SH-SY5Y (cell line): Measurements from ENCODE around the gene ZFR.

Source experiments
- GATA2 ChIP-seq: IDR thresholded peaks from 2 replicates; pipeline ENCODE4 v1.6.1; 2011; ENCODE audit warnings: mild to moderate bottlenecking, low read depth, low read length
- GATA3 ChIP-seq: IDR thresholded peaks from 2 replicates; pipeline ENCODE4 v1.6.1; 2011; ENCODE audit warnings: low read depth, mild to moderate bottlenecking, low read length, moderate library complexity

DNA sequence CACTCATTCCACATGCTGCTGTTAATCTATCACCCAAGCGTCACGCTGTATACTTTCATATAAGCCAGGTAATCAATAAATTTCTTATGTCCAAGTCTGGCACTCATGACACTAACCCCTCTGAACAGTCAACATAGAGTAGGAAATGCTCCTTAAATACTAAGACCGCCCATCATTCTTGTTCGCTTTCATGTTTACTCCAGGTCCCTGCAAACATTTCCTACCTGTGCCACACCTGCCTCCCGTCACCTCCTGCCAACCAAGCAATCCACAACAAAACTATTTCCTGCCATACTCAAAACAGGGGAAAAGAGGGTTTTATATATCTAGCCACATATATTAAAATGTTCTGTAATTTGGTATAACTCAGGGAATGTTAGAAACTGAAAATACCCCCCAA lies 39.0 kb downstream of the ZFR start:
- TF ChIP-seq GATA2 (no peak), GATA3 (no peak)
